Smooth muscle cell of bladder (primary cell): ENCODE measurements around the gene COL5A1. TPM values are rescaled to one million over a fixed set of nuclear protein-coding genes. Genes with fewer than 3 reads are reported as not detected.

ENCODE experiments used
- total RNA-seq: library from RNA; depleted of rRNA; stranded (reverse); fragments of >200 nt; gene quantifications from 2 replicates; pipeline ENCODE4 v1.2.3, GENCODE V29; 2014

Gene COL5A1
- total RNA-seq, result 247 and 350 TPM in 2 replicates

GRCh38 chr9:134641173-134641989, at the start of gene COL5A1:
Gene COL5A1 (plus strand): TSS chr9:134641803. CDS start chr9:134642188, 385 bp downstream.

GRCh38 chr9:134880484-134881312, 239.1 kb downstream of the COL5A1 start, which contains the start of gene FCN2:
Gene FCN2 (plus strand): TSS chr9:134880810. CDS start chr9:134880822, 12 bp downstream.

Other genes with a start within 250 kb of the COL5A1 start
- gene FCN2, start 239.0 kb downstream of the COL5A1 start, total RNA-seq, result not detected in 2 replicates